ENCODE measurements around the gene ZCCHC4. TPM values are rescaled to one million over a fixed set of nuclear protein-coding genes. Genes with fewer than 3 reads are reported as not detected.

The ZCCHC4 gene
- total RNA-seq, 1 donor from 2014 or later = 11.5 TPM

GRCh38 chr4:25308761-25309160, 3.8 kb upstream of the ZCCHC4 start:
- no peak overlapping the region for H3K27ac Mint-ChIP-seq (ENCODE audit: unreplicated experiment)
- H3K27me3 Mint-ChIP-seq (ENCODE audit: low read depth) = no peaks in the 10 kb centered on the region
- no peak for TF ChIP-seq CTCF (conservative IDR thresholded peaks at IDR 0.05)
- no peak for DNase-seq (ENCODE audit: low read depth, low spot score)
- no peaks in the 10 kb centered on the region for H3K9me3 Mint-ChIP-seq
- H3K36me3 Mint-ChIP-seq (ENCODE audit: low read depth) = no peaks in the 10 kb centered on the region
- peaks cover 18% of the 10 kb centered on the region for H3K4me1 Mint-ChIP-seq
- H3K4me3 Mint-ChIP-seq = no peak overlapping the region

GRCh38 chr4:25310066-25310802, 2.3 kb upstream of the ZCCHC4 start:
- no peaks in the 10 kb centered on the region for H3K36me3 Mint-ChIP-seq (ENCODE audit: low read depth)
- H3K4me3 Mint-ChIP-seq = peak overlapping the region; percentile 50
- H3K27ac Mint-ChIP-seq (ENCODE audit: unreplicated experiment) = no peak overlapping the region
- H3K9me3 Mint-ChIP-seq = no peaks in the 10 kb centered on the region
- peaks cover 24% of the 10 kb centered on the region for H3K4me1 Mint-ChIP-seq
- no peaks in the 10 kb centered on the region for H3K27me3 Mint-ChIP-seq (ENCODE audit: low read depth)
- no peak for TF ChIP-seq CTCF (conservative IDR thresholded peaks at IDR 0.05)
- no peak for DNase-seq (ENCODE audit: low read depth, low spot score)

GRCh38 chr4:25310803-25311166, 1.8 kb upstream of the ZCCHC4 start:
- Mint-ChIP-seq H3K9me3 (no peaks in the 10 kb centered on the region), H3K36me3 (ENCODE audit: low read depth) (no peaks in the 10 kb centered on the region), H3K27me3 (ENCODE audit: low read depth) (no peaks in the 10 kb centered on the region), H3K27ac (ENCODE audit: unreplicated experiment) (no peak overlapping the region), H3K4me1 (peaks cover 24% of the 10 kb centered on the region), H3K4me3 (peak overlapping the region; percentile 44)
- DNase-seq (ENCODE audit: low read depth, low spot score) = no peak
- no peak for TF ChIP-seq CTCF (conservative IDR thresholded peaks at IDR 0.05)

- H3K36me3 Mint-ChIP-seq (ENCODE audit: low read depth) = peaks cover 2% of the 10 kb centered on the region
- peak overlapping the region; percentile 100 for H3K27ac Mint-ChIP-seq (ENCODE audit: unreplicated experiment)
- DNase-seq (ENCODE audit: low read depth, low spot score) = no peak
- peaks cover 13% of the 10 kb centered on the region for H3K4me1 Mint-ChIP-seq
- no peaks in the 10 kb centered on the region for H3K27me3 Mint-ChIP-seq (ENCODE audit: low read depth)
- no peak for TF ChIP-seq CTCF (conservative IDR thresholded peaks at IDR 0.05)
- no peaks in the 10 kb centered on the region for H3K9me3 Mint-ChIP-seq
- H3K4me3 Mint-ChIP-seq = peak overlapping the region; percentile 100
Observed at GRCh38 chr4:25313201-25313895, 774 bp downstream of the ZCCHC4 start.

GRCh38 chr4:25320336-25320735, 7.8 kb downstream of the ZCCHC4 start:
- no peak overlapping the region for H3K27ac Mint-ChIP-seq (ENCODE audit: unreplicated experiment)
- H3K9me3 Mint-ChIP-seq = no peaks in the 10 kb centered on the region
- no peaks in the 10 kb centered on the region for H3K27me3 Mint-ChIP-seq (ENCODE audit: low read depth)
- DNase-seq (ENCODE audit: low read depth, low spot score) = no peak
- no peaks in the 10 kb centered on the region for H3K4me1 Mint-ChIP-seq
- H3K4me3 Mint-ChIP-seq = no peak overlapping the region
- TF ChIP-seq CTCF (conservative IDR thresholded peaks at IDR 0.05) = no peak
- peaks cover 2% of the 10 kb centered on the region for H3K36me3 Mint-ChIP-seq (ENCODE audit: low read depth)
